COR-L47 (cell line): ENCODE results near the gene PIGM.

Experiments
- DNase-seq: peaks from one replicate; lab custom pipeline; 2025; lab: John Stamatoyannopoulos, UW

The PIGM gene

DNA sequence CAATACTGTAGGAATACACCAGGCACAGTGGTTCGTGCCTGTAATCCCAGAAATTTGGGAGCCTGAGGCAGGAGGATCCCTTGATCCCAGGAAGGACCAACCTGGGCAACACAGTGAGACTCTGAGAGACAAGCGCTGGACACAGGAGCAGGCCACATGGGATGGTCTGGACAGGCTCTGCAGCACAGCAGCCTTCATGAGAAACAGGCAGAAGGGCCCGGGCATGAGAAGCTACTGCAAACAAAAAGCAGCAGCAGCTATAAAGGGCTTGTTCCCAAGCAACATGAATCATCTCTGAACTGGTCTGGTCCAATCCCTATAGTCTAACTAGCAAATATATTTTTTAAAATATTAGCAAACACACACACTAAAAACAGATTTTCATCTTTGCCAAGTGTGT, 42.2 kb downstream of the PIGM start:
- DNase-seq: no peak

DNA sequence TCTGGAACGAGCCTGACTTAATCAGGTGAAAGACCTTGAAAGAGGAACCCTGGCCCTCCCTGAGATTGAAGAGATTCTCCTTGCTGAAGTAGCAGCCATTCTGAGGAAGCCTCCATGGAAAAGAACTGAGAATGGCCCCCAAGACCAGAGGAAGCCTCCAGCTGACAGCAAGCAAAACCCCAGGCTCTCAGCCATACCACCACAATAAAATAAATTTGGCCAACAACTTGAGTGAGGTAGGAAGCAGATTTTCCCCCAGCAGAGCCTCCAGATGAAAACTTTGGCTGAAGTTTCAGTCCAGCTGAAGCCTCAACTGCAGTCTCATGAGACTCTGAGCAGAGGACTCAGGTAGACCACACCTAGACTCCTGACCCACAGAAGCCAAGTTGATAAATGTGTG, 43.8 kb downstream of the PIGM start:
- DNase-seq: no peak

- no peak for DNase-seq
Observed at GRCh38 chr1:159987186-159987585, 44.6 kb downstream of the PIGM start.

DNA sequence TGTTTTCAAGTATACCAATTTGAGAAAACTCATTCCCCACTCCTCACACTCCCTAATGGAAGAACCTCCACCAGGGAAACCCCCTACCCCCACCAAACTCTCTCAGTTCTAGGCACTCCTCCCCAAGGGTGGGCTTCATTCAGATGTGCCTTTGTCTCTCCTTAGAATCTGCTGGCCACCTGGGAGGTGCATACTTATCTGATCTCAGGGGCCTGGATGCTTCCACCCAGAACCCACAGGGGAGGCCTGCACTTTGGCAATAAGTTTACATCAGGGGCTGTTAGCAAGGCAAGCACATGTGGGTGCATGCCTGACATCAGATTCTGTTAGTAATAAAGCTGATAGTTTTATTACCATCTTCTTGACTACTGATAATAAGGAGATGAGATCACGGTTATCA, 45.3 kb downstream of the PIGM start:
- DNase-seq: no peak

DNA sequence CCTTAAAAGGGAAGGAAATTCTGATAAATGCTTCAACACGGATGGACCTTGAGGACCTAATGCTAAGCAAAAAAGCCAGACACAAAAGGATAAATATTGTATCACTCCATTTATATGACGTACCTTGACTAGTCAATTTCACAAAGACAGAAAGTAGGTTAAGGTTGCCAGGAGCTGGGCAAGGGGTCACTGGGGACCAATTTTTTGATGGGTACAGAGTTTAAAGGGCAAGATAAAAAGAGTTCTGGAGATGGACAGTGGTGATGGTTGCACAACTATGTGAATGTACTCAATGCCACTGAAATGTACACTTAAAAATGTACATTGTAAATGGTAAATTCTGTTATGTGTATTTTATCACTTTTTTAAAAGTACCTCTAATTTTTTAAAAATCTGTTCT, 45.7 kb downstream of the PIGM start:
- DNase-seq: no peak

- no peak for DNase-seq
Observed at GRCh38 chr1:159985473-159985872, 46.3 kb downstream of the PIGM start.

DNA sequence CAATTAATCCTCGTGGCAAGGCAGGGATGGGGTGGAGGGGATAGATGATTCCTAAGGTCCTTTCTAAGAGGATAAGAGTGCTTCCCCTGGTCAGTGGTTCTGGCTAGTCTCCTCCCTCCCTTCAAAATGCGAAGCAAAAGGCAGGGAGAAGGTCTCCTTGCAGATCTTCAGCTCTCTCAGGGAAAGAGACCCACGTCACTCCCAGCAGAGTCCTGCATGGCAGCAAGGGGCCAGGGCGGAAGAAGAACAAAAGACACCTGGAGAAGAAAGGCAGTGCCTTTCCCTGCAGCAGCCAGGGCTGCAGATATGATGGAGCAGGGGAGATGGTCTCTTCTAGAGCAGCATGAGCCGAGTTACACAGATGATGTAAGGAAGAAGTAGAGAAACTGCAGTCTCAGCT, 48.1 kb downstream of the PIGM start:
- no peak for DNase-seq

- DNase-seq: no peak
Observed at GRCh38 chr1:159982280-159982679, 49.5 kb downstream of the PIGM start.

GRCh38 chr1:159981351-159982055, 50.3 kb downstream of the PIGM start:
- DNase-seq: no peak

DNA sequence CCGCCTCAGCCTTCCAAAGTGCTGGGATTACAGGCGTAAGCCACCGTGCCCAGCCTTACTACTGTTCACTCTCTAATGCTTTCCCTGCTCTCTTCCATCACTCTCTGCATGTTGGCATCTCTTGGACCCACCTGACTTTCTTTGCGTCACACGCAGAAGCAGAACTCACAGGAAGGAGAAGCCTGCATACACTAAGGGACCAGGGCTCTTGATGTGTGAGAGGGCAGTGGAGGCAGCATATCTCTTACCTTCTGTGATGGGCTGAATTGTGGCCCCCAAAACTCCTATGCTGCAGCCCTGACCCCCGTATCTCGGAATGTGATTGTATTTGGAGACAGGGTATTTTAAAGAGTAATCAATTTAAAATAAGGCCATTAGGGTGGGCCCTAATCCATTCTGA, 51.0 kb downstream of the PIGM start:
- DNase-seq: no peak

DNA sequence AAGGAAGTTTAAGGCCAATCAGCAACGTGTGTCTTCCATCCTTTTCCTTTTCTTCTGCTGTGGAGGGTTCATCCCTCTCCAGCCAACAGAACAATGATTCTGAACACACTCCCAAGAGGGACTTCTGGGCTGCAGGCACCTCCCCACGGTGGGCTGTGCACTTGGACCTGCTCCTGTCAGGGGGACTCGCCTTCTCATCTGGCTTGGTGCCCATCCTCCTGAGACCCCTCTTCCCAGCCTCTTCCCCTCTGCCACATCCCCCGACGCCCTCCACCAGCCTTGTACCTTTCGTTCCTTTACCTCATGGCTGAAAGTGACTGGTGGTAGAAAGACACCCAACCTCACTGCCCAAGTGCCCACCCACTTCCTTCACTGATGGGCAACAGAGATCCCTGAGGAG, 51.7 kb downstream of the PIGM start:
- no peak for DNase-seq

DNA sequence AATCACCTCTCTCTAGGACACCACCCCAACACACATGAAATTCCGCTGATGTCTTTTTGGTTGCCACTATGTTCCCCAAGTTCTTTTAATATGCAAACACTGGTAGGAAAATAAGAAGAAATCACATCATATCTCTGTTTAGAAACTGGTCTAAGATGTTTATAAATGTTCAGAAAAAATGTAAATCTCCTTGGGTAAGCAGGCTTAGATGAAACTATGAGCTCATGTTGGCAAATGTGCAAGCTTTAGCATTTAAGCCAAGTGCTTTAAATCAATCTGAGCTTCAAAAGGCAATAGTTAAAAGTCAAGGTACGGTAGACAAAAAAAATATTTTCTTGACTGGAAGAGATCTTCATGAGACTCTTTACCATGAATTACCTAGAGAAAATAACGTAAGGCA, 52.5 kb downstream of the PIGM start:
- no peak for DNase-seq

- DNase-seq: no peak
Observed at GRCh38 chr1:159978107-159978398, 53.7 kb downstream of the PIGM start.

DNA sequence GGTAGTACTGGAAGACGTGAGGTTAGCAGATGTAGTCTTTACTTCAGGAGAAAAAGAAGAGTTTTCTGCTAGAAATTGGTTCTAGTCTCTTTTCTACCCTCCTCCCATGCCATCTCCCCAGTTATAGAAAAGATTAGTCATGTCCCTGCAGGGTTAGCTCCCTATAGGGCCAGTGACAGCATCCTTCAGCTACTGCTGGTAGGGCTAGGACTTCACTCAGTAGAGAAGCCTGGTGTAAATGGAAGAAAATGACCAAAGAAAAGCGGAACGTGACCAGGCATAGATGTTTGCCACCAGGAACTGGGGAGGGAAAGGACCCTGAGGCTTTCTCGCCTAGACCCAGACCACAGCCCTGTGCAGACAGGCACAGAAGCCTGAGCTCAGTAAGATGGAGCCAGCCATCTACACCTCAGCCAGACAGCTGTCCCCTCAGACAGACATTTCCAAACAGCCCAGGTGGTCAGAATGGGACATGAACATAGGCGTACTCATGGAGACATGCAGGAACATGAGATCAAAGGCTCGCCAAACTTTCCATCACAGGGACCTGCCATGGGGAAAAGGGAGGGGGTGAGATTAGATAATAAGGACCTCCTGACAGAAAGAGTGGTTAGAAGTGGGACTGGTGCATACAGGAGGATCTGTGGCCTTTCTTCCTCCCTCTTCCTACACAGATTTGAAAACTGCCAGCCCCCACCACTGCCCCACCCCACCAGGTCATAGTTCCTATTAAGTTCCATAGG, 54.3 kb downstream of the PIGM start:
- DNase-seq: no peak
